ENCODE data around the gene WDR46.

WDR46 gene

DNA sequence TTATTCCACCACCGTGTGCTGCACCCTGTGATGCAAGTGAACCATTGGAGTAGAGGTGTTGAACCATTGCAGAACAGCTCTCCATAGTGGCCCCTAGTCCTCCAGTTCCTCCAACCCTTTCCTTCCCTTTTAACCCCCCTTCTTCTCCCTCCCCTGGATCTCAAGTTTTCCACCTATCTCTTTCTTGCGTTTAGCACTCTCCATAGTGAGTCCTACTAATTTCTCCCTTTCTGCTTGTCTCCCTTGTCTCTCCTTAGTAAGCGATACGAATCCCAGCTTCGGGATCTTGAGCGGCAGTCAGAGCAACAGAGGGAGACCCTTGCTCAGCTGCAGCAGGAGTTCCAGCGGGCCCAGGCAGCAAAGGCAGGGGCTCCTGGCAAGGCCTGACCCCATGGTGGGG lies 1.4 kb upstream of the WDR46 start:
- Histone ChIP-seq H3K27me3 (ENCODE audit: insufficient read depth, poor library complexity, severe bottlenecking) (no peaks in the 10 kb centered on the region), H3K27ac (replicated peaks) (peak overlapping the region; percentile 69), H3K4me3 (replicated peaks; ENCODE audit: insufficient read depth, low read length) (peak overlapping the region; percentile 79)
- TF ChIP-seq, protein P1, sequence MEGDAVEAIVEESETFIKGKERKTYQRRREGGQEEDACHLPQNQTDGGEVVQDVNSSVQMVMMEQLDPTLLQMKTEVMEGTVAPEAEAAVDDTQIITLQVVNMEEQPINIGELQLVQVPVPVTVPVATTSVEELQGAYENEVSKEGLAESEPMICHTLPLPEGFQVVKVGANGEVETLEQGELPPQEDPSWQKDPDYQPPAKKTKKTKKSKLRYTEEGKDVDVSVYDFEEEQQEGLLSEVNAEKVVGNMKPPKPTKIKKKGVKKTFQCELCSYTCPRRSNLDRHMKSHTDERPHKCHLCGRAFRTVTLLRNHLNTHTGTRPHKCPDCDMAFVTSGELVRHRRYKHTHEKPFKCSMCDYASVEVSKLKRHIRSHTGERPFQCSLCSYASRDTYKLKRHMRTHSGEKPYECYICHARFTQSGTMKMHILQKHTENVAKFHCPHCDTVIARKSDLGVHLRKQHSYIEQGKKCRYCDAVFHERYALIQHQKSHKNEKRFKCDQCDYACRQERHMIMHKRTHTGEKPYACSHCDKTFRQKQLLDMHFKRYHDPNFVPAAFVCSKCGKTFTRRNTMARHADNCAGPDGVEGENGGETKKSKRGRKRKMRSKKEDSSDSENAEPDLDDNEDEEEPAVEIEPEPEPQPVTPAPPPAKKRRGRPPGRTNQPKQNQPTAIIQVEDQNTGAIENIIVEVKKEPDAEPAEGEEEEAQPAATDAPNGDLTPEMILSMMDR (IDR thresholded peaks at IDR 0.05; ENCODE audit: insufficient read depth, low read length), result no peak
- TF ChIP-seq SPI1 (IDR thresholded peaks at IDR 0.05; ENCODE audit: borderline replicate concordance, low read depth) (no peak), REST (IDR thresholded peaks at IDR 0.05; ENCODE audit: insufficient replicate concordance, low read depth) (no peak), POLR2AphosphoS5 (IDR thresholded peaks at IDR 0.05; ENCODE audit: low read depth) (no peak), GABPA (IDR thresholded peaks at IDR 0.05; ENCODE audit: low read depth) (no peak)
- no peak for DNase-seq (ENCODE audit: low read depth in 1 of 2, low spot score in 1 of 2)

DNA sequence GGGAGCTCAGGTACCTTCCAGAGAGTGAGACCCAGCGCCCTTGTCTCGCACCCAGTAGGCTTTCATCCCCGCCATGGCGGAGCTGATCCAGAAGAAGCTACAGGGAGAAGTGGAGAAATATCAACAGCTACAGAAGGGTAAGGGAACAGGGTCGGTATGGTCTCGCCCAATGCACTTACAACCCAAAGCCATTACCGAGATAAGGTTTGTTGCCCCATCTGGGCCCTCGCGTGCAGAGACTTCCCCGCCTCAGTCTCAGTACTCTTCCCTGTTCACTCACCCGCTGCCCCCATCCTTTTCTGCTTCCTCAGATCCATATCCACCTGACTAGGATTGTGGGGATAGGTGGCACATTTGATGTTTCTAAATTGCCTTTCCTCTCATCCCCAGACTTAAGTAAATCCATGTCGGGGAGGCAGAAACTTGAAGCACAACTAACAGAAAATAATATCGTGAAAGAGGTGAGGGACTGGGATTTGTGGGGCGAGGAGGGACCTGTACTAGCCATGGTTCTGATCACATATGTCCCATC lies 811 bp upstream of the WDR46 start:
- Histone ChIP-seq H3K27me3 (ENCODE audit: insufficient read depth, poor library complexity, severe bottlenecking) (no peaks in the 10 kb centered on the region), H3K27ac (replicated peaks) (peak overlapping the region; percentile 69), H3K4me3 (replicated peaks; ENCODE audit: insufficient read depth, low read length) (peak overlapping the region; percentile 79)
- TF ChIP-seq POLR2AphosphoS5 (IDR thresholded peaks at IDR 0.05; ENCODE audit: low read depth) (no peak), SPI1 (IDR thresholded peaks at IDR 0.05; ENCODE audit: borderline replicate concordance, low read depth) (no peak), REST (IDR thresholded peaks at IDR 0.05; ENCODE audit: insufficient replicate concordance, low read depth) (no peak), GABPA (IDR thresholded peaks at IDR 0.05; ENCODE audit: low read depth) (no peak)
- TF ChIP-seq, protein P1 (IDR thresholded peaks at IDR 0.05; ENCODE audit: insufficient read depth, low read length), result no peak
- DNase-seq (ENCODE audit: low read depth in 1 of 2, low spot score in 1 of 2), result peak in 1 of 2 experiments; percentile 23

DNA sequence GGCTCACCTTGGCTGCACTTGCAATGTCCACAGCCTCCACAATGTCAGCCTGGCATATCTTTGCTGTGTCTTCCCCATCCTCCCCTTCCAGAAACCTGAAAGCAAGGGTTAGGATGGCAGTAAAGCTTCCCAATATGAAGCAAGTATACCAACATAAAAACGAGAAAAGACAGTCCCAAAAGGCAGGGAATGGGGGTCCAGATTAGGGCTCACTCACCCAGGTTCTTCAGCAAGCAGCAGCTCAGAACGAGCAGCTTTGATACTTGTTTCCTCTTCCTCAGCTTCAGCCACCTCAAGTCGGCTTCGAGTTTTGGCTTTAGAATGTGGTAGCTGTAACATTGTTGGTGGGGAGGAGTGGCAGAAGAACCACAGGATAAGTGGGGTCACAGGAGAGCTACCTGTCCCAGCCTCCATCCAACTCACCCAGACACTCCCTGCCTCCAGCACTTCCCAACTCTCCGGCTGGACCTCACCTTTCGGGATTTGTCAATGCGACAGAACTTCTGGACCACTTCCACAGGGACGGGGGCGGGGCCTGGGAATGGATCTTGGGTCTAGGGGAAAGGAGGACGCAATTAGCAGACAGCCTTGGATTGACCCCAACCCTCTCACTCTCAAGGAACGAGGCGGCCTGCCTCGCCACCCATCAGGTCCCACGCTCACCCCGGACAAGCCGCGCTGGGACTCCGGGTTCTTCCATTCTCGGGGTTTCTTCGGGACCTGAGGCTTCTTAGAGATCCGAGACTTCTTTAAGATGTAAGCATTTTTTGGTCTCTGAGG lies 708 bp downstream of the WDR46 start:
- DNase-seq (ENCODE audit: low read depth in 1 of 2, low spot score in 1 of 2), result no peak
- peak overlapping the region; percentile 69 for H3K27ac ChIP-seq (replicated peaks)
- no peaks in the 10 kb centered on the region for H3K27me3 ChIP-seq (ENCODE audit: insufficient read depth, poor library complexity, severe bottlenecking)
- H3K4me3 ChIP-seq (replicated peaks; ENCODE audit: insufficient read depth, low read length), result peak overlapping the region; percentile 79
- TF ChIP-seq GABPA (IDR thresholded peaks at IDR 0.05; ENCODE audit: low read depth), result no peak
- TF ChIP-seq, protein P1 (IDR thresholded peaks at IDR 0.05; ENCODE audit: insufficient read depth, low read length), result no peak
- no peak for TF ChIP-seq POLR2AphosphoS5 (IDR thresholded peaks at IDR 0.05; ENCODE audit: low read depth)
- TF ChIP-seq REST (IDR thresholded peaks at IDR 0.05; ENCODE audit: insufficient replicate concordance, low read depth), result no peak
- TF ChIP-seq SPI1 (IDR thresholded peaks at IDR 0.05; ENCODE audit: borderline replicate concordance, low read depth), result no peak

All from HL-60 (cell line).